K562 (cell line): ENCODE data around the gene ZNF628. TPM values are rescaled to one million over a fixed set of nuclear protein-coding genes. Genes with fewer than 3 reads are reported as not detected.

Source experiments
- ATF1 ChIP-seq, 2 experiments: fragments of 450-650 bp in 1 of 2; IDR thresholded peaks; 2 replicates each; pipeline ENCODE4 v1.6.1; 2016; ENCODE audit warnings: missing compliant biosample characterization in 1 of 2, missing genetic modification characterization in 1 of 2
- BHLHE40 ChIP-seq: IDR thresholded peaks from 2 replicates; pipeline ENCODE4 v1.6.1; 2011; ENCODE audit warnings: low read length, improper control_type of control experiment
- CHD2 ChIP-seq: IDR thresholded peaks from 2 replicates; pipeline ENCODE4 v1.6.1; 2011; ENCODE audit warnings: low read depth, low read length
- CREM ChIP-seq: IDR thresholded peaks from 2 replicates; pipeline ENCODE4 v1.6.1; 2014; ENCODE audit warnings: antibody characterized with exemption, low read depth
- EGR1 ChIP-seq: fragments of 450-650 bp; conservative IDR thresholded peaks from 2 replicates; pipeline ENCODE4 v1.6.1; 2017; ENCODE audit warnings: mild to moderate bottlenecking
- ESRRA ChIP-seq: fragments of 450-650 bp; IDR thresholded peaks from 2 replicates; pipeline ENCODE4 v1.6.1; 2014; ENCODE audit warnings: low read depth, mild to moderate bottlenecking, moderate library complexity, borderline replicate concordance
- GABPA ChIP-seq: fragments of 200-800 bp; sonication (Bioruptor generic); conservative IDR thresholded peaks from 2 replicates; pipeline ENCODE4 v1.6.1; 2016; ENCODE audit warnings: low read depth, missing genetic modification characterization, missing compliant biosample characterization
- GABPB1 ChIP-seq: sonication (generic); formaldehyde crosslinking; IDR thresholded peaks from 2 replicates; pipeline ENCODE4 v1.8.0; 2022; ENCODE audit warnings: mild to moderate bottlenecking, missing genetic modification reagents
- HCFC1 ChIP-seq: IDR thresholded peaks from 2 replicates; pipeline ENCODE4 v1.6.1; 2012; ENCODE audit warnings: low read depth, low read length, improper control_type of control experiment
- HDGF ChIP-seq: fragments of 450-650 bp; IDR thresholded peaks from 2 replicates; pipeline ENCODE4 v1.6.1; 2016
- HNRNPK ChIP-seq: fragments of 200-400 bp; formaldehyde crosslinking; IDR thresholded peaks from one replicate; pipeline ENCODE4 v1.6.1; 2018; ENCODE audit warnings: mild to moderate bottlenecking, low read depth, low read length; ENCODE audit not compliant: poor library complexity, severe bottlenecking
- KLF13 ChIP-seq: fragments of 450-650 bp; IDR thresholded peaks from 2 replicates; pipeline ENCODE4 v1.6.1; 2016; ENCODE audit warnings: missing genetic modification characterization, low read depth, mild to moderate bottlenecking, missing compliant biosample characterization, moderate library complexity, borderline replicate concordance
- LCOR ChIP-seq: sonication (generic); formaldehyde crosslinking; IDR thresholded peaks from 2 replicates; pipeline ENCODE4 v1.8.0; 2022; ENCODE audit warnings: mild to moderate bottlenecking, missing genetic modification reagents
- NCOA6 ChIP-seq: fragments of 450-650 bp; IDR thresholded peaks from 2 replicates; pipeline ENCODE4 v1.6.1; 2017; ENCODE audit warnings: mild to moderate bottlenecking
- NR4A1 ChIP-seq, 2 experiments: fragments of 250-450 bp in 1 of 2; fragments of 450-650 bp in 1 of 2; sonication (Bioruptor Pico) in 1 of 2; IDR thresholded peaks; 2 replicates each; pipeline versions ENCODE4 v1.4.0 to v1.6.1; 2016 to 2020; ENCODE audit warnings: mild to moderate bottlenecking in 2 of 2, missing compliant biosample characterization in 1 of 2, missing genetic modification characterization in 1 of 2, moderate library complexity in 1 of 2
- POLR2A ChIP-seq: fragments of 450-650 bp; conservative IDR thresholded peaks from 2 replicates; pipeline ENCODE4 v1.6.1; 2016
- RCOR1 ChIP-seq, 2 experiments: IDR thresholded peaks; 2 replicates each; pipeline ENCODE4 v1.6.1; 2012; ENCODE audit warnings: low read depth in 2 of 2, low read length in 2 of 2, borderline replicate concordance in 1 of 2, improper control_type of control experiment in 1 of 2
- SRSF9 ChIP-seq: fragments of 200-400 bp; formaldehyde crosslinking; IDR thresholded peaks from 2 replicates; pipeline ENCODE4 v1.6.1; 2017; ENCODE audit warnings: low read depth, low read length, borderline replicate concordance
- STAG1 ChIP-seq: sonication (generic); formaldehyde crosslinking; IDR thresholded peaks from 2 replicates; pipeline ENCODE4 v1.5.0; 2020; ENCODE audit warnings: missing genetic modification reagents, borderline replicate concordance
- SUPT5H ChIP-seq: fragments of 450-650 bp; IDR thresholded peaks from 2 replicates; pipeline ENCODE4 v1.6.1; 2016
- ZNF133 ChIP-seq: fragments of 250-450 bp; sonication (Bioruptor Pico); IDR thresholded peaks from 2 replicates; pipeline ENCODE4 v1.4.0; 2020; ENCODE audit warnings: mild to moderate bottlenecking
- ZNF584 ChIP-seq: fragments of 200-800 bp; sonication (Bioruptor generic); IDR thresholded peaks from 2 replicates; pipeline ENCODE4 v1.6.1; 2016; ENCODE audit warnings: low read depth, mild to moderate bottlenecking, missing genetic modification characterization, missing compliant biosample characterization
- polyA plus RNA-seq, 8 experiments: library from polyadenylated mRNA; depleted of rRNA in 4 of 8; stranded (reverse) in 5 of 8; unstranded in 3 of 8; fragments of >200 nt; fragmentation: Nextera tagmentation in 2 of 8; fragmentation: Illumina TruSeq in 1 of 8; extraction: Ambion mirVana in 2 of 8; extraction: Trizol in 1 of 8; gene quantifications; 2 replicates each; pipeline versions ENCODE4 v1.2.1 to v1.2.3, GENCODE V29; 2011 to 2014; ENCODE audit warnings: inconsistent platforms in 1 of 8, missing spikeins in 1 of 8
- total RNA-seq, 7 experiments: library from RNA; depleted of rRNA in 6 of 7; stranded (reverse); fragments of >200 nt in 6 of 7; fragmentation: Illumina TruSeq in 2 of 7; extraction: Trizol in 2 of 7; gene quantifications; 2 replicates each; pipeline versions ENCODE4 v1.2.1 to v1.2.3, GENCODE V29; 2011 to 2021; ENCODE audit warnings: low replicate concordance in 1 of 7
- TF ChIP-seq, protein P1 (sequence below), 2 experiments: fragments of 450-650 bp in 1 of 2; sonication (generic) in 1 of 2; formaldehyde crosslinking in 1 of 2; IDR thresholded peaks in 1 of 2; conservative IDR thresholded peaks in 1 of 2; 2 replicates each; pipeline versions ENCODE4 v1.6.1 to v1.8.1; 2016 to 2023; ENCODE audit warnings: mild to moderate bottlenecking in 2 of 2, moderate library complexity in 2 of 2, inconsistent platforms in 1 of 2, missing genetic modification reagents in 1 of 2
- TF ChIP-seq, protein P2 (sequence below): sonication (generic); formaldehyde crosslinking; IDR thresholded peaks from 2 replicates; pipeline ENCODE4 v1.8.1; 2023; ENCODE audit warnings: mild to moderate bottlenecking, missing genetic modification reagents

The ZNF628 gene
- total and polyA plus RNA-seq, 9 of the 15 experiments (the other 6 are each of a cell fraction or from before 2014, with no cell fraction given): 0.13 to 13.6 (median 2.2) TPM; not detected in 3

DNA sequence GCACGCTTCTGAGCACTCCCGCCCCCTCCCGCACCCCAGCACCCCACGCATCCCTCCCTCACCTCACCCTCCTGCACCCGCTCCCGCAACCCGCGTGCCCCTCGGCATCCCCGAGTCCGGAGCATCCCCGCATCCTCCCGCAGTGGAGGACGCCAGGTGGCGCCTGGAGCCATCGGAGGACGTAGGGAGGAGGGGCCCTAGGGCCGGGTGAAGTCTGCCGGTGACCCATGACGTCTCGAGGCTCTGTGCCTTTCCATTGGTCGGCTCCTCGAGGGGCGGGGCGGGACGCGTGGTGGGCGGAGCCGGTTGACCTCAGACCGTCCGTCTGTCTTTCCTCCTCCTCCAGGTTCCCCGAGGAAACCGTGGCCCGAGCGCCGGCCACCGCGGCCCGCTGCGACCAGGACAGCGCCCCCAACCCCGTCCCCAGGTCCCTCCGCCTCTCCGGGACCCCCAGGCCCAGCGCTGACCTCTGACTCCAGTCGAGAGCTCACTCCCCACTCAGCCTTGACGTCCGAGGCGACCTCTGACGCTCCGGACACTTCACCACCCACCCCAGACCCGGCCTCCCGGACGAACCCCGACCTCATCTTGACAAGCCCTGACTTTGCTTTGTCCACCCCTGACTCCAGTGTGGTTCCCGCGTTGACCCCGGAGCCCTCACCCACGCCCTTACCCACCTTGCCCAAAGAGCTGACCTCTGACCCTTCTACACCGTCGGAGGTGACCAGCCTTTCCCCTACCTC is 40.6 kb downstream of the ZNF628 start (continued):
- TF ChIP-seq NR4A1 (CRISPR knock-in tag; IDR thresholded peaks at IDR 0.05) (no peak), NR4A1 (tag; IDR thresholded peaks at IDR 0.05) (0 out of 2 replicates have a peak, but pooled peaks have one; percentile 29), HNRNPK (no peak), HCFC1 (peak; percentile 47), SUPT5H (peak; percentile 39; the same call in 1 of the 2 replicates), GABPA (tag) (0 out of 2 replicates have a peak, but pooled peaks have one; percentile 15), ZNF133 (CRISPR knock-in tag) (no peak), NCOA6 (peak; percentile 73), ESRRA (peak; percentile 97), SRSF9 (no peak), HDGF (peak; percentile 73), KLF13 (tag) (peak; percentile 75; the same call in 1 of the 2 replicates), LCOR (CRISPR knock-in tag) (peak; percentile 78), CREM (peak; percentile 99), ATF1 (CRISPR knock-in tag; IDR thresholded peaks at IDR 0.05) (peak; percentile 47; the same call in 1 of the 2 replicates), ATF1 (tag; IDR thresholded peaks at IDR 0.05) (peak; percentile 98), BHLHE40 (peak; percentile 86), RCOR1 (IDR thresholded peaks at IDR 0.05; ENCODE audit: borderline replicate concordance in 1 of 2, low read depth in 2 of 2, low read length in 2 of 2) (peak in 1 of 2 experiments; percentile 83; a peak in 2 of 4 replicates), ZNF584 (CRISPR knock-in tag) (no peak), GABPB1 (peak; percentile 84), POLR2A (0 out of 2 replicates have a peak, but pooled peaks have one; percentile 49), EGR1 (peak; percentile 14; the same call in 1 of the 2 replicates), STAG1 (CRISPR knock-in tag) (peak; percentile 73; the same call in 1 of the 2 replicates), CHD2 (peak; percentile 61)
- TF ChIP-seq, protein P1, sequence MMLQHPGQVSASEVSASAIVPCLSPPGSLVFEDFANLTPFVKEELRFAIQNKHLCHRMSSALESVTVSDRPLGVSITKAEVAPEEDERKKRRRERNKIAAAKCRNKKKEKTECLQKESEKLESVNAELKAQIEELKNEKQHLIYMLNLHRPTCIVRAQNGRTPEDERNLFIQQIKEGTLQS (IDR thresholded peaks at IDR 0.05): no peak
- TF ChIP-seq, protein P1 (CRISPR knock-in tag; conservative IDR thresholded peaks at IDR 0.05): 0 out of 2 replicates have a peak, but pooled peaks have one; percentile 36
- TF ChIP-seq, protein P2, sequence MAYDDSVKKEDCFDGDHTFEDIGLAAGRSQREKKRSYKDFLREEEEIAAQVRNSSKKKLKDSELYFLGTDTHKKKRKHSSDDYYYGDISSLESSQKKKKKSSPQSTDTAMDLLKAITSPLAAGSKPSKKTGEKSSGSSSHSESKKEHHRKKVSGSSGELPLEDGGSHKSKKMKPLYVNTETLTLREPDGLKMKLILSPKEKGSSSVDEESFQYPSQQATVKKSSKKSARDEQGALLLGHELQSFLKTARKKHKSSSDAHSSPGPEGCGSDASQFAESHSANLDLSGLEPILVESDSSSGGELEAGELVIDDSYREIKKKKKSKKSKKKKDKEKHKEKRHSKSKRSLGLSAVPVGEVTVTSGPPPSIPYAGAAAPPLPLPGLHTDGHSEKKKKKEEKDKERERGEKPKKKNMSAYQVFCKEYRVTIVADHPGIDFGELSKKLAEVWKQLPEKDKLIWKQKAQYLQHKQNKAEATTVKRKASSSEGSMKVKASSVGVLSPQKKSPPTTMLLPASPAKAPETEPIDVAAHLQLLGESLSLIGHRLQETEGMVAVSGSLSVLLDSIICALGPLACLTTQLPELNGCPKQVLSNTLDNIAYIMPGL (CRISPR knock-in tag): peak; percentile 72
